HepG2 (cell line): Measurements from ENCODE around the gene COL4A2. TPM values are rescaled to one million over a fixed set of nuclear protein-coding genes. Genes with fewer than 3 reads are reported as not detected.

Experiments
- ATAC-seq: fragments of 200-7000 bp; cut with Tn5 transposase; 3 replicates; pipeline ENCODE4 v1.9.1; 2020; ENCODE audit warnings: mild to moderate bottlenecking, moderate library complexity
- BruUV-seq: library from RNA; stranded (reverse); fragments of 400-500 nt; replicated peaks from 2 replicates; lab custom pipeline; 2021; lab: Mats Ljungman, UMichigan
- CTCF ChIA-PET: fragments of 300-600 bp; formaldehyde crosslinking; extraction: SDS; loops from one replicate; lab custom pipeline; 2021; ENCODE audit warnings: low total read pairs, inconsistent platforms, low intra/inter-chr PET ratio; lab: Yijun Ruan, JAX
- POLR2A ChIA-PET: fragments of 350-600 bp; sonication (Branson Sonifier 250); formaldehyde crosslinking; loops from one replicate; lab custom pipeline; 2020; ENCODE audit warnings: antibody characterized with exemption, inconsistent platforms; lab: Yijun Ruan, JAX
- DNase-seq: peaks from one replicate; pipeline ENCODE4 v3.0.0-alpha.2; 2015; ENCODE audit warnings: low spot score
- FAIRE-seq: peaks from 3 replicates; lab custom pipeline; 2011; peaks lifted over from hg19 to GRCh38; lab: Jason Lieb, UNC
- H2AFZ ChIP-seq: one replicate; pipeline ENCODE4 v1.6.1; 2011; ENCODE audit warnings: low read length, inconsistent platforms
- H3K27ac ChIP-seq: fragments of 300-600 bp; 3 replicates; pipeline ENCODE4 v1.8.0; 2011; ENCODE audit warnings: mixed run types, mild to moderate bottlenecking, mixed read lengths, low read length, inconsistent platforms; ENCODE audit not compliant: insufficient read depth; ENCODE audit errors: extremely low read length
- H3K27me3 ChIP-seq, 2 experiments: fragments of 200-600 bp in 1 of 2; 2 replicates in 1 of 2; 3 replicates in 1 of 2; pipeline versions ENCODE4 v1.6.0 to v1.8.0; 2011; ENCODE audit warnings: low read length in 2 of 2, mild to moderate bottlenecking in 2 of 2, moderate library complexity in 2 of 2, inconsistent platforms in 1 of 2; ENCODE audit not compliant: insufficient read depth in 2 of 2, control insufficient read depth in 1 of 2
- H3K36me3 ChIP-seq, 2 experiments: fragments of 200-600 bp in 1 of 2; replicated peaks in 1 of 2; 2 replicates in 1 of 2; 3 replicates in 1 of 2; pipeline versions ENCODE4 v1.5.1 to v1.8.0; 2011; ENCODE audit warnings: low read length in 2 of 2, inconsistent platforms in 1 of 2; ENCODE audit not compliant: insufficient read depth in 2 of 2, control insufficient read depth in 1 of 2
- H3K4me1 ChIP-seq: 2 replicates; pipeline ENCODE4 v1.5.1; 2012; ENCODE audit warnings: low read length, inconsistent platforms; ENCODE audit not compliant: insufficient read depth
- H3K4me2 ChIP-seq: 2 replicates; pipeline ENCODE4 v1.6.0; 2011; ENCODE audit warnings: low read depth, low read length, inconsistent platforms
- H3K4me3 ChIP-seq, 3 experiments: fragments of 200-600 bp in 1 of 3; sonication (generic), shearing (Covaris generic) in 1 of 3; replicated peaks in 1 of 3; 2 replicates each; pipeline ENCODE4 v1.5.1; 2011 to 2016; ENCODE audit warnings: low read length in 3 of 3, inconsistent platforms in 2 of 3, low read depth in 2 of 3, mild to moderate bottlenecking in 2 of 3, control low read depth in 1 of 3, mixed read lengths in 1 of 3; ENCODE audit not compliant: insufficient read depth in 1 of 3
- H3K79me2 ChIP-seq: one replicate; pipeline ENCODE4 v1.6.1; 2011; ENCODE audit warnings: low read length, inconsistent platforms; ENCODE audit not compliant: insufficient read depth
- H3K9ac ChIP-seq: 2 replicates; pipeline ENCODE4 v1.6.0; 2011; ENCODE audit warnings: mild to moderate bottlenecking, low read depth, low read length, inconsistent platforms; ENCODE audit not compliant: insufficient read depth
- H3K9me3 ChIP-seq: 2 replicates; pipeline ENCODE4 v1.5.1; 2012; ENCODE audit warnings: mild to moderate bottlenecking, low read length
- H4K20me1 ChIP-seq: 2 replicates; pipeline ENCODE4 v1.6.0; 2011; ENCODE audit warnings: inconsistent platforms, mild to moderate bottlenecking, low read length, moderate library complexity; ENCODE audit not compliant: insufficient read depth
- CSRNP1 ChIP-seq: sonication (generic); formaldehyde crosslinking; IDR thresholded peaks from 2 replicates; pipeline ENCODE4 v1.8.1; 2023; ENCODE audit warnings: mild to moderate bottlenecking, missing genetic modification reagents
- HOXA3 ChIP-seq: sonication (generic); formaldehyde crosslinking; IDR thresholded peaks from 2 replicates; pipeline ENCODE4 v1.5.0; 2020; ENCODE audit warnings: missing genetic modification reagents
- RARG ChIP-seq: sonication (generic); formaldehyde crosslinking; IDR thresholded peaks from 2 replicates; pipeline ENCODE4 v1.4.0; 2020; ENCODE audit warnings: low read depth, mild to moderate bottlenecking, missing genetic modification reagents
- ZFX ChIP-seq: sonication (generic); formaldehyde crosslinking; IDR thresholded peaks from 2 replicates; pipeline ENCODE4 v1.4.0; 2020; ENCODE audit warnings: mild to moderate bottlenecking, low read depth, missing genetic modification reagents, moderate library complexity
- ZNF256 ChIP-seq: sonication (generic); formaldehyde crosslinking; conservative IDR thresholded peaks from 2 replicates; pipeline ENCODE4 v1.4.0; 2020; ENCODE audit warnings: missing genetic modification reagents
- ZNF589 ChIP-seq: sonication (generic); formaldehyde crosslinking; conservative IDR thresholded peaks from 2 replicates; pipeline ENCODE4 v1.8.0; 2022; ENCODE audit warnings: mild to moderate bottlenecking, moderate library complexity, missing genetic modification reagents
- ZNF703 ChIP-seq: sonication (generic); formaldehyde crosslinking; IDR thresholded peaks from 2 replicates; pipeline ENCODE4 v1.5.1; 2020; ENCODE audit warnings: missing genetic modification reagents, mild to moderate bottlenecking, moderate library complexity, borderline replicate concordance
- ZNF776 ChIP-seq: sonication (generic); formaldehyde crosslinking; IDR thresholded peaks from 2 replicates; pipeline ENCODE4 v1.4.0; 2020; ENCODE audit warnings: mild to moderate bottlenecking, missing genetic modification reagents
- WGBS: methylation state at CpG from one replicate; pipeline ENCODE4 v1.1.6; 2017; ENCODE audit warnings: low lambda C conversion rate; 5-methylcytosine and 5-hydroxymethylcytosine counted together
- in situ Hi-C: cut with HindIII; loops from 2 replicates; pipeline ENCODE4 v1.10.0; 2017; ENCODE audit warnings: low pct_unique_long_range_greater_than_20kb; ENCODE audit not compliant: extremely low pct_ligation_motif_present
- intact Hi-C: fragments of 100-400 bp; cut with micrococcal nuclease; formaldehyde crosslinking; loops from one replicate; pipeline ENCODE4 v1.10.0; 2022; ENCODE audit not compliant: unreplicated experiment
- polyA plus RNA-seq, 8 experiments: library from polyadenylated mRNA; depleted of rRNA in 3 of 8; stranded (reverse) in 7 of 8; unstranded in 1 of 8; fragments of >200 nt; fragmentation: Illumina TruSeq in 4 of 8; extraction: Trizol in 4 of 8; gene quantifications; 2 replicates each; pipeline versions ENCODE4 v1.2.1 to v1.2.3, GENCODE V29; 2011 to 2016; ENCODE audit warnings: low read depth in 4 of 8, missing spikeins in 1 of 8, mixed read lengths in 1 of 8; ENCODE audit not compliant: insufficient read depth in 1 of 8
- total RNA-seq, 5 experiments: library from RNA; depleted of rRNA; stranded (reverse); fragments of >200 nt; fragmentation: Illumina TruSeq; extraction: Trizol; gene quantifications; 2 replicates each; pipeline ENCODE4 v1.2.3, GENCODE V29; 2016; ENCODE audit warnings: low read depth in 1 of 5

The COL4A2 gene
- total and polyA plus RNA-seq, 2 of the 13 experiments (the other 11 are each of a cell fraction or from before 2014, with no cell fraction given) = 0.22 to 1.9 TPM

- TF ChIP-seq CSRNP1 (CRISPR knock-in tag) (no peak), ZNF703 (CRISPR knock-in tag) (no peak), ZNF776 (no peak), RARG (CRISPR knock-in tag) (no peak)
Observed at GRCh38 chr13:110556224-110556606, 249.1 kb downstream of the COL4A2 start (continued).

GRCh38 chr13:110557082-110557481 is 250.0 kb downstream of the COL4A2 start:
- Histone ChIP-seq H3K36me3 (peaks cover 3 to 5% of the 10 kb centered on the region in 2 experiments; a peak in 3 of 5 replicates), H4K20me1 (peaks cover 23% of the 10 kb centered on the region; the same call in 1 of the 2 replicates), H3K4me2 (peak overlapping the region; percentile 36; the same call in 1 of the 2 replicates), H3K27ac (no peak overlapping the region)
- no TSS peak for BruUV-seq
- TF ChIP-seq ZNF256 (CRISPR knock-in tag) (peak; percentile 97), HOXA3 (CRISPR knock-in tag) (0 out of 2 replicates have a peak, but pooled peaks have one; percentile 11), ZNF589 (CRISPR knock-in tag) (no peak), ZFX (CRISPR knock-in tag) (no peak)
- TF ChIP-seq, all 625 proteins: peak for 2
- no peaks in the 10 kb centered on the region for H3K9me3 ChIP-seq
- intact Hi-C loops = no loop called here
- no peaks in the 10 kb centered on the region; a peak in 1 of 5 replicates for H3K27me3 ChIP-seq
- WGBS = 89% methylated on average over 3 of the region's 5 CpGs
- ChIA-PET CTCF (no interaction called here), POLR2A (no interaction called here)
- in situ Hi-C loops = no loop called here
- peaks cover 81% of the 10 kb centered on the region for H3K79me2 ChIP-seq
- DNase-seq (no peak), ATAC-seq (no peak), FAIRE-seq (no peak)
- no peak overlapping the region for H3K9ac ChIP-seq
- peaks cover 78% of the 10 kb centered on the region for H3K4me1 ChIP-seq
- H3K4me3 ChIP-seq = no peak overlapping the region
- no peak overlapping the region for H2AFZ ChIP-seq
